ENCODE data around the gene IL31.

DNA sequence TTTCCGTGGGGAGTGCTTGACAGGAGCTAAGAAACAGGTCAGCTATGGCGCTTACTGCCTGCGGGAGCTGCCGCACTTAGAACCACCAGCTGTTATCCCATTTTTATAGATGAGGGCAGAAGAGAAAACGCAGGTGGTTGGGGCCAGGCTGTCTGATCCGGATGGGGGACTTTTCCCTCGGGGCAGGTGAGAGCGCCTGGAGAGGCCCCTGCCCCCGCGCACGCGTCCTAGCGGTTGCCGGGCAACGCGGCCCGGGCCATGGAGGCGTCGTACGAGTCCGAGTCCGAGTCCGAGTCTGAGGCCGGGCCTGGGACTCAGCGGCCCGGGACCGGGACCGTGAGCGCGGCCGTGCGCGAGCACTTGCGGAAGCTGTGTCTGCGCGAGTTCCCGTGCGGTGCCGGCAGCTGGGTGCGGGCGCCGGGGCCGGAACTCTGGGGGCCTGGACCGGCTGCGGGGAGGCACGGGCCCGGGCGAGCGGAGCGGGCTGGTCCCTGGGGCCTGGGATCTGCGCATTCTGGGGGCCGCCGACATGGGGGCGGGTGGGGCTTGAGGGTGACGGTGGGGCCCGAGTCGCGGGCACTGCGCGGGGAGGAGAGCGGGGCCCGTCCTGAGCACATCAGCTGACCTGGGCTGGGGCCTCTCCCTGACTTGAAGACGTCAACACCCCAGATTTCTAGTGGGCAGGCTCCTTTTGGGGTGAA lies 9.0 kb upstream of the IL31 start, which contains the start of gene LRRC43:
- TF ChIP-seq, protein P1, sequence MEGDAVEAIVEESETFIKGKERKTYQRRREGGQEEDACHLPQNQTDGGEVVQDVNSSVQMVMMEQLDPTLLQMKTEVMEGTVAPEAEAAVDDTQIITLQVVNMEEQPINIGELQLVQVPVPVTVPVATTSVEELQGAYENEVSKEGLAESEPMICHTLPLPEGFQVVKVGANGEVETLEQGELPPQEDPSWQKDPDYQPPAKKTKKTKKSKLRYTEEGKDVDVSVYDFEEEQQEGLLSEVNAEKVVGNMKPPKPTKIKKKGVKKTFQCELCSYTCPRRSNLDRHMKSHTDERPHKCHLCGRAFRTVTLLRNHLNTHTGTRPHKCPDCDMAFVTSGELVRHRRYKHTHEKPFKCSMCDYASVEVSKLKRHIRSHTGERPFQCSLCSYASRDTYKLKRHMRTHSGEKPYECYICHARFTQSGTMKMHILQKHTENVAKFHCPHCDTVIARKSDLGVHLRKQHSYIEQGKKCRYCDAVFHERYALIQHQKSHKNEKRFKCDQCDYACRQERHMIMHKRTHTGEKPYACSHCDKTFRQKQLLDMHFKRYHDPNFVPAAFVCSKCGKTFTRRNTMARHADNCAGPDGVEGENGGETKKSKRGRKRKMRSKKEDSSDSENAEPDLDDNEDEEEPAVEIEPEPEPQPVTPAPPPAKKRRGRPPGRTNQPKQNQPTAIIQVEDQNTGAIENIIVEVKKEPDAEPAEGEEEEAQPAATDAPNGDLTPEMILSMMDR (IDR thresholded peaks at IDR 0.05): no peak
- no peak for TF ChIP-seq POLR2AphosphoS5 (IDR thresholded peaks at IDR 0.05)

Data from stomach (tissue), 4 donors.